NCI-H1092 treated with DMSO at 0.1 percent for 48 hours (cell line): ENCODE results near the gene HDAC4.

ENCODE experiments used
- DNase-seq: peaks from one replicate; lab custom pipeline; 2025; lab: John Stamatoyannopoulos, UW

Gene HDAC4

DNA sequence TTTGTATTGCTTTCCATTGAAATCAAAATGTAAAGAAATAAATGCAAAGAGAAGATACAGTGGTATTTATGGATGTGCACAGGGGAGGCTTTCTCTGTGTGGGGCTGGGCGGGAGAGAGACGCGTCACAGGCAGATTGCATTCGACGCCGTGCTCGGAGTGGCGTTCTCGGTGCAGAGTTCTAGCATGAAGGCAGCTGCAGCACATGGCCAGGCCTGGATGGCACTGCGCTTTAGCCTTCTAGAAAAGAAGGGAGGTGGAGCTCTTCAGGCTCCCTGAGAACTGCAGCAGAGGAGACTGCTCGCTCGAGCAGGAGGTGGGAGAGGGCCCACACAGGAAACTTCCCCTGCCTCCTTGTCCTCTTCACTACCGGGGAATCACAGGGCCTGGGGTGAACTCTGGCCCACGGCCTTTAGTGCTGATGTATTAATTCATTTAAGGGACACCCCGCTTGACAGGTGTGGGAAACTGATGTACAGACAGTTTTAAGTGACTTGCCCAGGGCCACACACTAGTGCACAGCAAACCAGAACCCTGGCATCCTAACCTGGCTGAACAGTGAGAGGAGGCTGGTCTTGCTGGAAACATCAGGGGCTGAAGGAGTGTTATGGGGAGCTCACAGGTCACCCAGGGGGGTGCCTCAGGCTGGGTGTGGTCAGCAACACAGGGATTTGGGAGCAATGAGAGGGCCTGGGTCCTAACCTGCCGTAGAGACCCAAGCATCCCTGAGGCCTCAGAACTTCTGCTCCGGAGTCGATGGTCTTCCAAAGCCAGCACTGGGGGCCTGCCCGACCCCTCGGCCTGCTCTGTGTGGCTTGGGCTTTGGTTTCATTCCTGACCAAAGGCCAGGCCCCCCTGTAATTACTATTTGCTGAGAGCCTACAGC is 199.9 kb downstream of the HDAC4 start:
- no peak for DNase-seq

DNA sequence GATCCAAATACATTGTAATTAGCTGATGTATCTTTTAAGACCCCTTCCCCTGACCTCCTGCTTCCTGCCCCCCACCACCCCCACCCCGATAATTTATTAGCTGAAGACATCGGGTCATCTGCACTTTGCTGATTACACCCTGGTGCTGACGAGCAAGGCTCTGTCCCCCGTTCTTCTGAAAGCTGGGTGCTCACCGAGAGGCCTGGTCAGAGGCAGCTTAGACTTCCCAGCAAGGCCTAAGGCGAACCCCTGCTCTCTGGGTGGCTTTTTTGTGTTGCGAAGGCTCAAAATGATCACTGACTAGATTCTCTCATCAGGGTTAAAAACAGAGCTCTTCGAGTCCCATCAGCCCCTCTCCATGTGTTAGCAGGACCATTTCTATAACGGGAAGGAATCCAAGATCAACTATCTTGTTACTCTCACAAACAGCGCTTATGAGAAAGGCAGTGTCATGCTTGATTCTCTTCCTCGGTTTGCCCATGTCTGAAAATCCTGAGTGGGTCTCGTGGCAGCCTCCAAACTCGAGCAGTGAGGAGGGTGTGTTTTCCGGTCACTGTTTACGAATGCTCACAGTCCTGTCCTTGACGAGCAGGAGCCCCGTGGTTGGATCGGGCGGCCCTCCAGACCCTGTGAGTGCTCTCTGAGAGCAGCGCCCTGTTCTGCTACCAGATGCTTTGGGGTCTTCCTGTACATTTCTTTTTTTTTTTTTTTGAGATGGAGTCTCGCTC is 201.6 kb downstream of the HDAC4 start:
- DNase-seq, result peak; percentile 12

DNA sequence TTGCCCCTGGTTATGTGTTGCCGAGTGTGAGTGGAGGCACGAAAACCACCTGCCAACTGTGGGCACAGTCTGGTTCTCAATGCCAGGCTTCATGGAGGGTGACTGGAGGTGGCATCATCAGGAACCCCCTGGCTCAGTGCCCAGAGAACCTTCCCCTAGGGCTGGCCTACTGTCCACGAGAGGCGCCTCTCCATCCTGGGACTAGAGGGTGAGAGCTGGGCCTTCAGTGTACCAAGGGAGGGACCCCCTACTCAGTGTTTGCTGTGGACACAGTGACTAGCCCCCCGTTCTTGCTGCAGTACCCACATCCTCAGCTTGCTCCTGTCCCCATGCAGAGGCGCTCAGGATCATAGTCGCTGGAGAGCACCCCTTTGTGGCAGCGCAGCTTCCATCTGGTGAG is 202.6 kb downstream of the HDAC4 start:
- DNase-seq, result no peak

DNA sequence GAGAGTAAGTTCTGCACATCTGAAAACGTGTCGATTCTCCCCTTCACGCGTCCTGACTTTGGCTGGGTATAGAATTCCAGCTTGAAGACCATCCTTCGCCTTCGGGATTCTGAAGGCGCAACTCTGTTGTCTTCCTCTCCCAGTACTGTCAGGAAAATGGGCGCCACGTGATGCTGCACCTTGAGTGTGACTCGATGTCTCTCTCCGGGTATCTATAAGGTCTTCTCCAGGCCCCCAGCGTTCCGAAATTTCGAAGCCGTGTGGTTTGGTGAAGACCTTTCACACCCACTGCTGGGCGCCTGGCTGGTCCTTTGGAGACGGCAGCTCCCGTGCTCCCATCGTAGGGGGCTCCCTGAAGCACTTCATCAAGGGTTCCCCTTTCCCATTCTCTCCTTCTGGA is 203.7 kb downstream of the HDAC4 start:
- no peak for DNase-seq

DNA sequence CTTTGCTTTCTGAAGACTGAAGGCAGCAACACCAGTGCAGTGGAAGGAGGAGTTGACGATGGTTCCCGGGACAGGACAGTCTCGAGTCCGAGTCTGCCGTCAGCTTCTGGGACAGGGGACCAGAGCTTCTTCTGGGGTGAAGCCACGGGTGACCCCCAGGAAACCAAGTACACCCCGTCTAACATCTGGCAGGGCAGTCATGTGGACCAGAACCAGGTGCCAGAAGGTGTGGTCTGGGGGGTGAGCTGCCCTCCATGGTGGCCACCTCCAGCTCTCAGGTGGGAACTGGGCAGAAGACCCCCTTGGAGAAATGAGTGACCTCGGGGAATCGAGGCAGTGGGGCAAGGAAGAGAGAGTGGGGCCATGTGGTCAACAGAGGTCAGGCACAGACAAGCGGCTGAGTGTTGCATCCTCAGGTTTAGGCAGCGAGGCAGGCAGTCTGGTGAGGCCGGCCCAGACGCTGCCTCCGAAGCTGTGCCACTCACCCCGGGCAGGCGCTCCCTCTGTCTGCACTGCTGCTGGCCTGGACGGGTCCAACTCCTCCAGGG is 204.3 kb downstream of the HDAC4 start:
- no peak for DNase-seq

DNA sequence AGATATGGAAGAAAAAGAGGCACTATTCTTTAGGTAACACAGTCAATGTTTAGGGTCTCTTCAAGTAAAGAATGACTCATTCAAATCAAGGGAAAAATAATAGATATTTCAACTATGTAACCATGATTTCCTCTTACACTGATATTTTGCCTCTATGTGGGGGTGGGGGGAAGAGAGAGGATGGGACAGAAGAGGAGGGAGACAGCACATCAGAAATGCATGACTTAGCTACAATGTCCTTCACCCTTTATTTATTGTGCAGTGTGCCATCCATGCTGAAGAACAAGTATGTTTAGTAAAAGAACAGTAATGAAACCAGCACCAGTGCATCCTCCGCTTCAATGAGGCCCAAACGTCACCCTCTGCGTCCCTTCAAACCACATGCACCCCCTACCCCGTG is 204.8 kb downstream of the HDAC4 start:
- no peak for DNase-seq

DNA sequence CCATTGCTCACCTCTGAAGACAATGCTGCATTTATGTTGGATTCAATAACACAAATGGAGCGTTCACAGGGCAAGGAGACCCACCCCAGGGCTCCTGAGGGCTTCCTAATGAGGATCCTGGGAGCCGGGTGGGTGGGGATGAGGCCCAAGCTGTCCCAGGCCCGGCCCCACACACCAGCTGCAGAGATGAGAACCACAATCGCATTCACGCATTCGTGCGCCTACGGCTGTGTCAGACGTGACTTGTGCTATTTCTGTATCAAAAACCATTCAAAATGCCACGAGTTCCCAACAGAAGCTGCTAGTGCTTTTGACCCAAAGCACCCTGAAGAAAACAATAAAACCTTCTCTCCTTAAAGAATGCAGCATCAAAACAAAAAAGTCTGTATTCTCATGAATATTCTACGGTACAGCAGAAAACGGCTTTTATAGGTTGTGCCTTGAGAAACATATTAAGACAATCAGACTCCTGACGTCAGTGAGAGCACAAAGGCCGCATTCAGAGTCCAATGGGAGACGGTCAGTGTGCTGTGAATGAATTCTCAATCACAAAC is 205.4 kb downstream of the HDAC4 start:
- no peak for DNase-seq

DNA sequence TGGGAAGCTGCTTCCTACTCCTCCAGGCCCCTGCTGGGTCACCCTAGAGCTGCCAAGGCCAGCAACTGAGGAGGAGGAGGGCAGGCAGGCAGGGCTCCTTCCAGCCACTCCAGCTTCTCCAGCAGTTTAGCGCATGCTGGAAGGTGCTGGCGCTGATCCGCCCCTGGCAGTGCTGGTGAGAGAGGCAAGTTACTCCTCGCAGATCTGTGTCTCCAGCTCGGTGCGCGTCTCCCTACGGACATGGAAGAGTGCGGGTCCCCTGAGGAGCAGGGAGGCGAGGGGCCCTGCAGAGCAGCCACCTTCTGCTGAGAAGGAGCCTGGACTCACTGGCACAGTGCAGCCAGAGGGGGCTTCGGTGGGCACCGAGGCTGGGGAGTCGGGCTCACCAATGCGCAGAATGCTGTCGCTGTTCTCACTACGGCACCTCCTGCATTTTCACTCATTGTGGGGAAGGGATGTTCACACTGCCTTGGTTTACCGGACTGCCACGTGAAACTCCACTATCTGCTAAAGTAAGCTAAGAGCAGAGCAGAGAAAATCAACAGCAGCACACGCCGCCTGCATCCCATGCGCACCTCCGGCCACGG is 206.0 kb downstream of the HDAC4 start:
- no peak for DNase-seq

DNA sequence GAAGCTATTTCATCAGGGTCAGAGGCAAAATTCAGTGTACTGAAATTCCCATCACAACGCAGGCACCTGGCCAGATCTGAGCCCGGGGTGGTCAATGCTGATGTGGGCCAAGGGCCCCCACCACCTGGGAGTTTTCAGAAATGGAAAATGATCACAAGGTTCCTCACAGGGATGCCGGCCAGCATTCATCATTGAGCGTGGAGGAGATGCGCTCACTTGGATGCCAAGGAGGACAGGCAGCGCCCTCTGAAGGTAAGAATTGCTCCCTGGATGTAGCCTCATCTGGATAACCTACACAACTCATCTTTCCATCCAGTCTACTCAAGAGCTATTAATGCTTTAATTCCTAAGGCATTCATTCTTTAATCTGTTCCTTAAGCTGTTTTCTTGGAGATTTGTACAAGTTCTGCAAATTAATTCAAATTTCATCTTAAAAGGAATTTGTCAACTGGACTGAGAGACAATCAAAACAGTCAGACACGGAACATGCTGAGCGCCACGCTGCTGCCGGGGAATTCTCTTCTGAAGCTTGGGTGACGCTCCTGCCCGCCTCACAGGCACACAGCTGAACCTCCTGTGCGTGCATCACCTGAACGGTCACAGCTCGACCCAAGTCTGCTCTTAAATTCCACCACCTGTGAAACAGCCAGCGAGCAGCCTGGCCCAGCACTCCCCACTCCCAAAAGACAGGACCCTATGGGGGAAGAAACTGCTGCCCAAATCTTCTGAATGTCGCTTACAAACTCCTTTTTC is 206.7 kb downstream of the HDAC4 start:
- no peak for DNase-seq

DNA sequence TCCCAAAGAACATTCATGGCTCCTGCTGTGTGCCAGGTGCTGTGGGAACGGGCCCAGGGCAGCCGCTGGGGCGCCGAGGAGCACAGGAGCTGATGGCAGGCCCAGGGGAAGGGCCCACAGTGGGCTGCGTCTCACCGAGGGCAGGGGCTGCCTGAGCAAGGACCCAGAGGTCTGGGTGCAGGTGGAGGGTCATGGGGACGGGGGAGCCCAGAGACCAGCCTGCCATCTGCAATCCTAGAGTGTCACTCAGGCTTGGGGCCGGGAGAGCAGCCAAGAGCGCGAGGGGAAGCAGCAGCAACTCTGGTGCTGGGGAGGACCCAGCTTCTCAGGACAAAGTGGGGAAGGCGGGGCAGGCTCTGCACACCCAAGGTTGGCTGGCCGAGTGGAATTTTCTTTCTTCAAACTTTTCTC is 207.4 kb downstream of the HDAC4 start:
- DNase-seq, result no peak

DNA sequence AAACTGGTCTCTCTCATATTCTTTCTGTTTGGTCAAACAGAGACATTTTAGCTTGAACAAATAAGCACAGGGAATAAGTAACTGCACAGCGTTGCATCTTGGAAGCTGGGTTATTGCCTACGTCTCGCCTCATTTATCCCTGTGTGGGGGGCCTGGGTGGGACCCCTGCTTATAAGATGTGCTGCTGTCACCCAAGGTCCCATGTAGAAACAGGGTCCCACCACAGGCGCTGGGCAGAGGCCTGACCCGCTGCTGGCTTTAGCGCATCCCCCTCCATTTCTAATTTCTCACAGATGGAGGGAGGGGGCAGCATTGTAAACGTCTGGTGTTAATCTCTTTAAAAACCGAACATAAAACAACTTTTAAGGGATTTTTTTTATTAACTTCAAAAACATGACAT is 207.8 kb downstream of the HDAC4 start:
- DNase-seq, result no peak

DNA sequence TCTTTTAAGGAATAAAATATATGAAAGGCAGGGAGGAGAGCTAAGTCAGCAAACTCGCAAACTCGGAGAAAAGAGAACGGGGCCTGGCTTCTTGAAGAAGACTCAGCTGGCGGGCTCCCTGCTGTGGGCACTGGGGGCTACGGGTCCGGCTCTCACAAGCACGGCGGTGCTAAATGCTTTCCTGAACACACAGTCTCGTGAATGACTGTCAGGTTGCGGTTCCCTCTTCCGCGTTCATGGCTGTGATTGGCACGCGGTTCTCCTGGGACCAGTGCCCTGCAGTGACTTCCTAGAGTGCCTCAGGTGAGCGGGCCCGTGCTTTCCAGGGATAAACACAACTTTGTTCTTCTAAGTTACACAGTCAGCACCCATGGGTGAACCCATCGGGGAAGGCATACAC is 208.4 kb downstream of the HDAC4 start:
- no peak for DNase-seq

DNA sequence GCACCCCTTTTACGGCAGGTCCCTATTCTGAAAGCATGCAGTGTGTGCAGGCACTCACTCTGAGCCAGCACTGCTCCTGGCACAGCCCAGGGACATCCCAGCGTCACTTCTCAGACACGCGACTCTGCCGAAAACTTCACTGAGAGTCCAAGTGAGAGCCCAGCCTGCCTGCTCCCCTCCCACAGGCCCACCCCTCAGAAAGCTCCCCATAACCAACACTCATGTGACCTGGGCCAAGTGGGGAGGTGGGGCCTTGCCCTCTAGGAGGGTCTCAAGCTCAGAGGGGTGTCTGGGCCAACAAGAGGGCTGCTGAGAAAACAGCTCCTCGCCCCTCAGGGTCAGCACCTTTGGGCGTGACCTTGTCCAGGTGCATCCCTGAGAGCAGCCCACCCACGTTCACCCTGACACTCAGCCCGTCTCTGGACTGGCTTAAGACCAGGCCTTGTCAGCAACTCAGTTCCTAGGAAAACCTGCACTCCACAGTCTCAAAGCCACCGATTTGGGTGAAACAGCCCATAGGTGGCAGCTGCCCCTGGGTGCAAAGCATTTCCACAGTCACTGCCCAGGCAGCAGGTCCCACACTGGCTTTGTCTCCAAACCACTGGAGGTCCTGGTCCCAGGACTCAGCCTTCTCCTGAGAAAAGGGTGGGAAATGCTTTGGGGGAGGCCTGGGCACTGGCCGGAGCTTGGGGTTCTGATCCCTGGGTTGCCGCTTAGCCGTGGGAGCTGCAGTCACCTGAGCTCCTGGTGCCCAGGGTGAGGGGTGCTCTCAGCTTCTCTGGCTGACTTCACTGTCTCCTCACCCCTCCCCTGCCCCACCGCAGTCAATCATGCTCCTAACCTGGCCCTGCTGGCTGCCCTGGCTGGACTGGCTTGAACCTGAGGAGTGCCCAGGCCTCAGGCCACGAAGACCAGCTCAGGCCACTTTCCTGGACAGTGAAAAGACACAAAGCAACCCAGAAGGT is 209.6 kb downstream of the HDAC4 start:
- no peak for DNase-seq

DNA sequence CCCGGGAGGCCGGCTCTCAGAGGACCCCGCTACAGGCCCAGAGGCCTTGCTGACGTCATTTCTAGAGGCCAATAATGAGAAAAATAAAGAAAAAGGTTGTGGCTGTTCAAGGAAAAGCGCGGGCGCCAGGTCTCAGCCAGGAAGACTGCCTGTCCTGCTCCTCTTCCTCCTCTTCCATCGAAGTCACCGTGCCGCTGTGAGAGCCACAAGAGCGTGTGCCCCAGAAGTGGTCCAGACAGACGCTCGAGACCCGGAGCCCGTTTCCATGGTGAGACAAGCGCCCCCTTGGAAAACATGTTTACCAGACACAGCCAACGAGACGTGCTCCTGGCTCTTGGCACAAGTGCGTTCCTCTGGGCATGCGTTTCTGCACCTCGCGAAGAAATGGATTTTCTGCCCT is 210.5 kb downstream of the HDAC4 start:
- no peak for DNase-seq

DNA sequence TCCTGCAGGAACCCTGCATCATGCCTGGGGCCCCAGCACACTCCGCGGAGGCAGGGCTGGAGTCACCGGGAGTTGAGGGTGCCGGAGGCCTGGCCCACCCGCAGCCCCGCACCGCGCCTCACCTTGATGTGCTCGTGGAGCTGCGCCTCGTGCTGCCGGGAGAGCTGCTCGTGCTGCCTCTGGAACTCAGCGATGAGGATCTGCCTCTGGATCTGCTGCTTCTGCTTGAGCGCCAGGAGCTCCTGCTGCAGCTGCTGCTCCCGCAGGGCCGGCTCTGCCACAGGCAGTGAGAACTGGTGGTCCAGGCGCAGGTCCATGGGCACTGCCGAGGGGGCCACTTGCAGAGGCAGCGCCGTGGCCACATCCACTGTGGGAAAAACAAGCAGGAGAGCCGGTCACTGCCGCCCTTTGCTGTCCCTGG is 211.1 kb downstream of the HDAC4 start:
- no peak for DNase-seq

DNA sequence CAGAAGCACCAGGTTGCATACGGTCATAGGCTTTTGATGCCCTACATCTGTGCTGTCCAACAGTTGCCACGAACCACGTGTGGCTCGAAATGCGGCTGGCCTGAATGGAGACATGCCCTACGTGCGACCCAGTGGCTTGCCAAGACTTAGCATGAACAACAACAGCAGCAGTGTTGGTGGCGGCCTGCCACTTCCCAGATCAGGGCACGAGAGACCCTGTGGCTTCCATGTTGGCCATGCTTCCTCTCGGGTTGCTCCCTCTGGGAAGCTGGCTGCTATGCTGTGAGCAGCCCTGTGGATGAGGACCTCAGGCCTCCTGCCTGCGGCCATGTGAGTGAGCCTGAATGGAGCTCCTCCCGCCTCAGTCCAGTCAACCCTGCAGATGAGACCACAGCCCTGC is 212.3 kb downstream of the HDAC4 start:
- DNase-seq, result no peak

DNA sequence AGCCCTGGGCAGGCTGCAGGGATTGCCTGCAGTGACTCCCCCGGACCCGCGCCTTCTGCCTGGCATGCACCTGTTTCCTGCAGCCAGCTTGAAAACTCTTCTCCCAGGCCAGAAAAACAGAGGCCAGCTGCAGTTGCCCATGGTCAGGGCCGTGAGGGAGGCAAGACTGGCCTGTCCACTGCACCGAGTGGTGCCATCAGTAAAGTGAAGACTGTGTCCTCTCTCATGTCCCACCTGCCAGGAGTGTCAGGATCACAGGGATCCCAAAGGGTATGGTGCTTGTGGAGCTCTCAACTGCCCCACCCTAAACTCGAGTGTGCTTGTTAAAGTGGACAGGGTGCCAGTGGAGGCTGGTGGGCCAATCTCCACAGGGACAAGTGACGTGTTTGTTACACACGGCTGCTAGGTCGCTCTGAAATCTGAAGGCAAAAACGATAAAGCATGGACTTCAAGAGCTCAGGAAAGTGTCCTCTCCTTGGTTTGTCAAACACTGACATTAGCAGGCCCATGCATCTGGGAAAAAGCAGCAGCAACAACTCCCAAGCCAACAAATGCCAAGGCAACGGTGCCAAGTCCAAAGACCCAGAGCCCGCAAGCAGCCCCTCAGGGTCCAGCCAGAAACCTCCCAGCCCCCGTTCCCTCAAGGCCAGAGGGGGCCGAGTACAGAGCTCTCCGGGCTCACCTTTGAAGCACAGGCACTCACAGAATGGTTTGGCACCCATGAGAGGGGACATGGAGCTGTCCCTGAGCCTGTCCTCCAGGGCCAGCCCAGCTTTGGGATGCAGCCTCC is 213.2 kb downstream of the HDAC4 start:
- DNase-seq, result no peak

DNA sequence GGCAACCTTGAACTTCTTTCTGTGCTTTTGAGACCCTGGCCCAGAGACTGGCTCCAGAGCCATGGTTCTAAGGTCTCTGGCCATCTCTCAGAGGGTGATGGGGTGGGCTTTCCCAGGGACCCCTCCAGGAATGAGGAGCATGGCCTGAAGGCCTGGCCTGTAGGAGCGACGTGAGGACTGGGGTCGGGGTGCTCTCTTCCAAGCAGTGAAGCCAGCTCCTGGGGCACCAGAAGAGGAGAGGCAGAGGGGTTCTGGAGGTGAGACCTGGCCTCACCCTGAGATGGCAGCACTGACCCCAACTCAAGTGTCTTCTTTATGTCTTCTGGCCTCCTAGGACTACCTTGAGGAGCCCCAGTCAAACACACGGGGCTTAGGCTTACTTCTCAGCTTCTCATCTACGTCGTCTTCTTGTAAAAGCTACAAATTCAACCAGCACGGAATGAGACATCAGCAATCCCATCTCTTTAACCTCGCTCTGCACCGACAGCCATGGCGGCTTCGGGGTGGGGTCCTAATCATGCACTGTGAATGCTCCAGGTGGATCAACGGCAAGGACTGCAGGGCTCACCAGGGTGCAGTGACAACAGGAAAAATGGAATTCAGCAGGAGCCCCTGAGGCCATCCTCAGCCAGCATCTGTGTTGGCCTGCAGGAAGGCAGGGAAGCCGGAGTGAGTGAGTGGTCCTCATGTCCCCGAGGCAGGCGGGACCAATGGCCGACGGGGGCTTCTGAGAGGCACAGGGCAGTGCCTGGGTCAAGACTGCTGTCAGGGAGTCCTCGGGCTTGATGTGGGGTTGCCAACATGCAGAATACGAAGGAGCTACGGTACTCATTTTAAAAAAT is 214.1 kb downstream of the HDAC4 start:
- DNase-seq, result no peak
